Esophagus muscularis mucosa (tissue), 3 donors: ENCODE data around the gene IGFL4.

Experiments used
- CTCF ChIP-seq, 3 experiments: fragments of 200-600 bp in 2 of 3; fragments of 450-650 bp in 1 of 3; sonication (generic) in 2 of 3; IDR thresholded peaks; one replicate each; pipeline ENCODE4 v1.5.1; 2017 to 2019; ENCODE audit warnings: antibody characterized with exemption in 3 of 3, mild to moderate bottlenecking in 2 of 3, moderate library complexity in 1 of 3
- EP300 ChIP-seq: sonication (generic); formaldehyde crosslinking; IDR thresholded peaks from one replicate; pipeline ENCODE4 v1.6.1; 2017; ENCODE audit warnings: antibody characterized with exemption

- TF ChIP-seq CTCF (IDR thresholded peaks at IDR 0.05) (no peak), EP300 (no peak)
Measured at GRCh38 chr19:46067691-46068090, 26.9 kb upstream of the IGFL4 start.
